Keratinocyte (primary cell): ENCODE measurements around the gene GNA15. TPM values are rescaled to one million over a fixed set of nuclear protein-coding genes. Genes with fewer than 3 reads are reported as not detected.
A peak's percentile ranks its signal among the peaks of the same experiment; 100 is the strongest.

ENCODE experiments used
- DNase-seq: peaks from one replicate; pipeline ENCODE4 v3.0.0-alpha.2; 2011; ENCODE audit warnings: low read depth, missing footprints, low spot score
- FAIRE-seq: peaks from 2 replicates; lab custom pipeline; 2011; peaks lifted over from hg19 to GRCh38; lab: Jason Lieb, UNC
- H2AFZ ChIP-seq: 2 replicates; pipeline ENCODE4 v1.6.0; 2012; ENCODE audit warnings: low read length, control low read depth, inconsistent platforms; ENCODE audit not compliant: control insufficient read depth
- H3K27ac ChIP-seq: 2 replicates; pipeline ENCODE4 v1.5.1; 2011; ENCODE audit warnings: low read length; ENCODE audit not compliant: control insufficient read depth, insufficient read depth
- H3K27me3 ChIP-seq: 3 replicates; pipeline ENCODE4 v1.6.0; 2011; ENCODE audit warnings: low read length; ENCODE audit not compliant: control insufficient read depth, insufficient read depth; ENCODE audit errors: extremely low read depth
- H3K36me3 ChIP-seq, 2 experiments: 2 replicates in 1 of 2; 3 replicates in 1 of 2; pipeline ENCODE4 v1.5.1; 2011; ENCODE audit warnings: low read length in 2 of 2, mild to moderate bottlenecking in 1 of 2; ENCODE audit not compliant: control insufficient read depth in 2 of 2, insufficient read depth in 2 of 2; ENCODE audit errors: extremely low read depth in 1 of 2
- H3K4me1 ChIP-seq: 3 replicates; pipeline ENCODE4 v1.5.1; 2011; ENCODE audit warnings: low read length; ENCODE audit not compliant: control insufficient read depth, insufficient read depth; ENCODE audit errors: extremely low read depth
- H3K4me2 ChIP-seq: 3 replicates; pipeline ENCODE4 v1.6.0; 2011; ENCODE audit warnings: low read depth, low read length; ENCODE audit not compliant: control insufficient read depth, insufficient read depth; ENCODE audit errors: extremely low read depth
- H3K4me3 ChIP-seq, 3 experiments: fragments of 200-600 bp in 1 of 3; sonication (generic) in 1 of 3; 2 replicates in 2 of 3; 3 replicates in 1 of 3; pipeline ENCODE4 v1.5.1; 2011 to 2016; ENCODE audit warnings: low read length in 3 of 3, mild to moderate bottlenecking in 3 of 3, control low read depth in 2 of 3, inconsistent platforms in 1 of 3, low read depth in 1 of 3, mixed read lengths in 1 of 3, mixed run types in 1 of 3, moderate library complexity in 1 of 3; ENCODE audit not compliant: control insufficient read depth in 2 of 3, insufficient read depth in 2 of 3; ENCODE audit errors: extremely low read depth in 1 of 3
- H3K79me2 ChIP-seq: 2 replicates; pipeline ENCODE4 v1.6.0; 2012; ENCODE audit warnings: low read length; ENCODE audit not compliant: control insufficient read depth, insufficient read depth
- H3K9ac ChIP-seq: 3 replicates; pipeline ENCODE4 v1.6.0; 2011; ENCODE audit warnings: low read length; ENCODE audit not compliant: control insufficient read depth, insufficient read depth; ENCODE audit errors: extremely low read depth
- H3K9me1 ChIP-seq: 3 replicates; pipeline ENCODE4 v1.6.0; 2011; ENCODE audit warnings: low read length; ENCODE audit not compliant: control insufficient read depth, insufficient read depth; ENCODE audit errors: extremely low read depth
- H3K9me3 ChIP-seq: 2 replicates; pipeline ENCODE4 v1.5.1; 2012; ENCODE audit warnings: low read depth, low read length; ENCODE audit not compliant: control insufficient read depth
- H4K20me1 ChIP-seq: 3 replicates; pipeline ENCODE4 v1.6.0; 2011; ENCODE audit warnings: low read length; ENCODE audit not compliant: control insufficient read depth, insufficient read depth; ENCODE audit errors: extremely low read depth
- CTCF ChIP-seq, 3 experiments: IDR thresholded peaks in 1 of 3; conservative IDR thresholded peaks in 1 of 3; optimal IDR thresholded peaks in 1 of 3; 2 replicates in 2 of 3; 3 replicates in 1 of 3; pipeline versions ENCODE3 to v1.5.1; 2011; ENCODE audit warnings: low read length in 3 of 3, mild to moderate bottlenecking in 3 of 3, moderate library complexity in 2 of 3, control low read depth in 1 of 3, inconsistent platforms in 1 of 3; ENCODE audit not compliant: insufficient read depth in 2 of 3; ENCODE audit errors: extremely low read depth in 1 of 3
- EZH2 ChIP-seq: IDR thresholded peaks from one replicate; pipeline ENCODE4 v1.6.1; 2012; ENCODE audit warnings: inconsistent platforms, mild to moderate bottlenecking, low read length, moderate library complexity
- dilution Hi-C: fragments of 300-500 bp; cut with MboI; formaldehyde crosslinking; loops from one replicate; pipeline ENCODE4 v1.7.0; 2020; ENCODE audit warnings: low sequenced_read_pairs; ENCODE audit not compliant: extremely low pct_ligation_motif_present
- polyA plus RNA-seq, 5 experiments: library from polyadenylated mRNA; depleted of rRNA in 3 of 5; stranded (reverse) in 3 of 5; stranded (forward) in 1 of 5; unstranded in 1 of 5; fragments of >200 nt; gene quantifications; 1 replicate in 1 of 5; 2 replicates in 3 of 5; 3 replicates in 1 of 5; pipeline versions ENCODE4 v1.2.1 to v1.2.3, GENCODE V29; 2011 to 2012; ENCODE audit warnings: missing spikeins in 2 of 5, low read depth in 1 of 5, low replicate concordance in 1 of 5

The GNA15 gene
- polyA plus RNA-seq, 1 donor (not counting 4 experiments of a cell fraction or from before 2014, with no cell fraction given): 60.0 TPM

GRCh38 chr19:3178377-3178972, 42.6 kb downstream of the GNA15 start, which contains the start of gene S1PR4:
Gene S1PR4 (plus strand): TSS chr19:3178769. CDS start chr19:3178793, 24 bp downstream.
- Histone ChIP-seq H4K20me1 (no peaks in the 10 kb centered on the region), H3K27ac (peak within 1 kb of the TSS; percentile 95), H3K4me2 (no peak within 1 kb of the TSS), H2AFZ (no peak within 1 kb of the TSS), H3K9me1 (no peaks in the 10 kb centered on the region), H3K27me3 (no peaks in the 10 kb centered on the region), H3K9me3 (no peaks in the 10 kb centered on the region), H3K36me3 (no peaks in the 10 kb centered on the region), H3K4me1 (peaks cover 25% of the 10 kb centered on the region), H3K79me2 (no peaks in the 10 kb centered on the region), H3K4me3 (no peak within 1 kb of the TSS), H3K9ac (peak within 1 kb of the TSS; percentile 82)
- TF ChIP-seq CTCF (optimal IDR thresholded peaks at IDR 0.05 in 1 of 3, IDR thresholded peaks at IDR 0.05 in 1 of 3, conservative IDR thresholded peaks at IDR 0.05 in 1 of 3; ENCODE audit: extremely low read depth in 1 of 3, insufficient read depth in 2 of 3, low read length in 3 of 3) (no peak), EZH2 (no peak)
- FAIRE-seq (no peak), DNase-seq (no peak)
- dilution Hi-C loops: no loop called here

- FAIRE-seq: no peak
- peaks cover 25% of the 10 kb centered on the region for H3K4me1 ChIP-seq
- no peaks in the 10 kb centered on the region for H3K36me3 ChIP-seq
- H3K4me2 ChIP-seq: no peak overlapping the region
- no peaks in the 10 kb centered on the region for H3K9me3 ChIP-seq
- dilution Hi-C loops: no loop called here
- no peak overlapping the region for H3K9ac ChIP-seq
- no peaks in the 10 kb centered on the region for H3K27me3 ChIP-seq
- H2AFZ ChIP-seq: no peak overlapping the region
- TF ChIP-seq EZH2 (no peak), CTCF (optimal IDR thresholded peaks at IDR 0.05 in 1 of 3, IDR thresholded peaks at IDR 0.05 in 1 of 3, conservative IDR thresholded peaks at IDR 0.05 in 1 of 3; ENCODE audit: extremely low read depth in 1 of 3, insufficient read depth in 2 of 3, low read length in 3 of 3) (no peak)
- H3K9me1 ChIP-seq: no peaks in the 10 kb centered on the region
- no peaks in the 10 kb centered on the region for H3K79me2 ChIP-seq
- H4K20me1 ChIP-seq: no peaks in the 10 kb centered on the region
- no peak overlapping the region for H3K4me3 ChIP-seq
- H3K27ac ChIP-seq: no peak overlapping the region
- DNase-seq: no peak
These were observed 43.3 kb downstream of the GNA15 start for GRCh38 chr19:3178973-3179738.
